ENCODE data around the gene PIGV.

GRCh38 chr1:26748351-26748750 lies 39.4 kb upstream of the PIGV start:
- TF ChIP-seq POLR2A (IDR thresholded peaks at IDR 0.05; ENCODE audit: low read depth, low read length) (no peak), BHLHE40 (IDR thresholded peaks at IDR 0.05; ENCODE audit: low read depth, low read length) (no peak), RAD21 (IDR thresholded peaks at IDR 0.05; ENCODE audit: low read length) (no peak), RFX5 (IDR thresholded peaks at IDR 0.05; ENCODE audit: low read depth, low read length) (no peak), SMC3 (IDR thresholded peaks at IDR 0.05; ENCODE audit: low read depth, low read length) (no peak), MAFK (IDR thresholded peaks at IDR 0.05; ENCODE audit: low read depth, low read length) (no peak), RCOR1 (IDR thresholded peaks at IDR 0.05; ENCODE audit: insufficient replicate concordance, low read length) (no peak), MXI1 (IDR thresholded peaks at IDR 0.05; ENCODE audit: borderline replicate concordance, low read depth, low read length) (no peak), NFE2L2 (IDR thresholded peaks at IDR 0.05; ENCODE audit: low read depth, low read length) (no peak)
- TF ChIP-seq, protein P1, sequence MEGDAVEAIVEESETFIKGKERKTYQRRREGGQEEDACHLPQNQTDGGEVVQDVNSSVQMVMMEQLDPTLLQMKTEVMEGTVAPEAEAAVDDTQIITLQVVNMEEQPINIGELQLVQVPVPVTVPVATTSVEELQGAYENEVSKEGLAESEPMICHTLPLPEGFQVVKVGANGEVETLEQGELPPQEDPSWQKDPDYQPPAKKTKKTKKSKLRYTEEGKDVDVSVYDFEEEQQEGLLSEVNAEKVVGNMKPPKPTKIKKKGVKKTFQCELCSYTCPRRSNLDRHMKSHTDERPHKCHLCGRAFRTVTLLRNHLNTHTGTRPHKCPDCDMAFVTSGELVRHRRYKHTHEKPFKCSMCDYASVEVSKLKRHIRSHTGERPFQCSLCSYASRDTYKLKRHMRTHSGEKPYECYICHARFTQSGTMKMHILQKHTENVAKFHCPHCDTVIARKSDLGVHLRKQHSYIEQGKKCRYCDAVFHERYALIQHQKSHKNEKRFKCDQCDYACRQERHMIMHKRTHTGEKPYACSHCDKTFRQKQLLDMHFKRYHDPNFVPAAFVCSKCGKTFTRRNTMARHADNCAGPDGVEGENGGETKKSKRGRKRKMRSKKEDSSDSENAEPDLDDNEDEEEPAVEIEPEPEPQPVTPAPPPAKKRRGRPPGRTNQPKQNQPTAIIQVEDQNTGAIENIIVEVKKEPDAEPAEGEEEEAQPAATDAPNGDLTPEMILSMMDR (conservative IDR thresholded peaks at IDR 0.05; ENCODE audit: low read depth, low read length) = no peak
- TF ChIP-seq, protein P2, sequence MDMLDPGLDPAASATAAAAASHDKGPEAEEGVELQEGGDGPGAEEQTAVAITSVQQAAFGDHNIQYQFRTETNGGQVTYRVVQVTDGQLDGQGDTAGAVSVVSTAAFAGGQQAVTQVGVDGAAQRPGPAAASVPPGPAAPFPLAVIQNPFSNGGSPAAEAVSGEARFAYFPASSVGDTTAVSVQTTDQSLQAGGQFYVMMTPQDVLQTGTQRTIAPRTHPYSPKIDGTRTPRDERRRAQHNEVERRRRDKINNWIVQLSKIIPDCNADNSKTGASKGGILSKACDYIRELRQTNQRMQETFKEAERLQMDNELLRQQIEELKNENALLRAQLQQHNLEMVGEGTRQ (IDR thresholded peaks at IDR 0.05; ENCODE audit: low read depth, low read length) = no peak
- TF ChIP-seq, protein P3, sequence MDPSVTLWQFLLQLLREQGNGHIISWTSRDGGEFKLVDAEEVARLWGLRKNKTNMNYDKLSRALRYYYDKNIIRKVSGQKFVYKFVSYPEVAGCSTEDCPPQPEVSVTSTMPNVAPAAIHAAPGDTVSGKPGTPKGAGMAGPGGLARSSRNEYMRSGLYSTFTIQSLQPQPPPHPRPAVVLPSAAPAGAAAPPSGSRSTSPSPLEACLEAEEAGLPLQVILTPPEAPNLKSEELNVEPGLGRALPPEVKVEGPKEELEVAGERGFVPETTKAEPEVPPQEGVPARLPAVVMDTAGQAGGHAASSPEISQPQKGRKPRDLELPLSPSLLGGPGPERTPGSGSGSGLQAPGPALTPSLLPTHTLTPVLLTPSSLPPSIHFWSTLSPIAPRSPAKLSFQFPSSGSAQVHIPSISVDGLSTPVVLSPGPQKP (IDR thresholded peaks at IDR 0.05; ENCODE audit: borderline replicate concordance, low read depth, low read length) = no peak
